H9 (cell line): ENCODE results near the gene HIPK2. TPM values are rescaled to one million over a fixed set of nuclear protein-coding genes. Genes with fewer than 3 reads are reported as not detected.

ENCODE experiments used
- DNase-seq: peaks from one replicate; pipeline ENCODE4 v3.0.0-alpha.2; 2017
- H2AFZ ChIP-seq: one replicate; pipeline ENCODE4 v1.6.1; 2013; ENCODE audit warnings: mild to moderate bottlenecking, low read length, control low read depth, moderate library complexity
- H2AK5ac ChIP-seq: 2 replicates; pipeline ENCODE4 v1.6.1; 2013; ENCODE audit warnings: low read length, control low read depth, mixed read lengths; ENCODE audit not compliant: insufficient read length
- H2BK120ac ChIP-seq: one replicate; pipeline ENCODE4 v1.6.1; 2013; ENCODE audit warnings: low read depth, mild to moderate bottlenecking, low read length, control low read depth, inconsistent platforms; ENCODE audit not compliant: poor library complexity, severe bottlenecking
- H2BK12ac ChIP-seq: 2 replicates; pipeline ENCODE4 v1.6.1; 2013; ENCODE audit warnings: low read length, control low read depth, mixed read lengths, low read depth; ENCODE audit not compliant: insufficient read length
- H2BK15ac ChIP-seq: 2 replicates; pipeline ENCODE4 v1.6.1; 2013; ENCODE audit warnings: low read depth, low read length, control low read depth
- H2BK20ac ChIP-seq: one replicate; pipeline ENCODE4 v1.6.1; 2013; ENCODE audit warnings: low read depth, mild to moderate bottlenecking, low read length, control low read depth, inconsistent platforms; ENCODE audit not compliant: poor library complexity, severe bottlenecking
- H2BK5ac ChIP-seq: 2 replicates; pipeline ENCODE4 v1.6.1; 2013; ENCODE audit warnings: low read length, control low read depth, mixed read lengths; ENCODE audit not compliant: insufficient read length
- H3K14ac ChIP-seq: 2 replicates; pipeline ENCODE4 v1.6.1; 2013; ENCODE audit warnings: low read length, control low read depth; ENCODE audit not compliant: insufficient read depth
- H3K18ac ChIP-seq: 2 replicates; pipeline ENCODE4 v1.6.1; 2013; ENCODE audit warnings: low read depth, mild to moderate bottlenecking, mixed read lengths, low read length, control low read depth; ENCODE audit not compliant: insufficient read length
- H3K23ac ChIP-seq: 2 replicates; pipeline ENCODE4 v1.6.1; 2013; ENCODE audit warnings: low read length, control low read depth, mixed read lengths, low read depth; ENCODE audit not compliant: insufficient read length
- H3K23me2 ChIP-seq: 2 replicates; pipeline ENCODE4 v1.6.1; 2013; ENCODE audit warnings: low read depth, mild to moderate bottlenecking, mixed read lengths, low read length, control low read depth; ENCODE audit not compliant: insufficient read length, poor library complexity, severe bottlenecking
- H3K27ac ChIP-seq: 2 replicates; pipeline ENCODE4 v1.5.1; 2013; ENCODE audit warnings: low read length, control low read depth, mixed read lengths, low read depth; ENCODE audit not compliant: insufficient read length
- H3K27me3 ChIP-seq: 2 replicates; pipeline ENCODE4 v1.6.1; 2013; ENCODE audit warnings: low read length, control low read depth, inconsistent platforms; ENCODE audit not compliant: insufficient read depth
- H3K4ac ChIP-seq: 2 replicates; pipeline ENCODE4 v1.6.1; 2013; ENCODE audit warnings: low read depth, mild to moderate bottlenecking, control low read depth, inconsistent platforms, low read length, moderate library complexity
- H3K4me1 ChIP-seq: 2 replicates; pipeline ENCODE4 v1.6.1; 2013; ENCODE audit warnings: low read length, control low read depth, inconsistent platforms; ENCODE audit not compliant: insufficient read depth
- H3K4me2 ChIP-seq: 2 replicates; pipeline ENCODE4 v1.6.1; 2013; ENCODE audit warnings: low read length, control low read depth, mixed read lengths; ENCODE audit not compliant: insufficient read length, insufficient read depth
- H3K56ac ChIP-seq: 2 replicates; pipeline ENCODE4 v1.6.1; 2013; ENCODE audit warnings: low read depth, mild to moderate bottlenecking, mixed read lengths, low read length, control low read depth; ENCODE audit not compliant: insufficient read length
- H3K79me1 ChIP-seq: 2 replicates; pipeline ENCODE4 v1.6.1; 2013; ENCODE audit warnings: low read depth, mild to moderate bottlenecking, moderate library complexity, low read length, control low read depth, inconsistent platforms; ENCODE audit not compliant: insufficient read depth, poor library complexity, severe bottlenecking
- H3K79me2 ChIP-seq: 2 replicates; pipeline ENCODE4 v1.6.1; 2013; ENCODE audit warnings: low read length, control low read depth, inconsistent platforms; ENCODE audit not compliant: insufficient read depth
- H3K9ac ChIP-seq: 2 replicates; pipeline ENCODE4 v1.6.1; 2013; ENCODE audit warnings: low read length, control low read depth, mixed read lengths; ENCODE audit not compliant: insufficient read length; ENCODE audit errors: extremely low read depth
- H3K9me3 ChIP-seq: one replicate; pipeline ENCODE4 v1.6.1; 2013; ENCODE audit warnings: low read depth, low read length, inconsistent platforms; ENCODE audit not compliant: control insufficient read depth
- H3T11ph ChIP-seq: one replicate; pipeline ENCODE4 v1.6.1; 2013; ENCODE audit warnings: mild to moderate bottlenecking, low read length, control low read depth, inconsistent platforms
- H4K20me1 ChIP-seq: one replicate; pipeline ENCODE4 v1.6.1; 2013; ENCODE audit not compliant: control insufficient read depth, insufficient read length, insufficient read depth
- H4K5ac ChIP-seq: 2 replicates; pipeline ENCODE4 v1.6.1; 2013; ENCODE audit warnings: low read depth, mild to moderate bottlenecking, mixed read lengths, low read length, control low read depth; ENCODE audit not compliant: insufficient read length
- H4K8ac ChIP-seq: replicated peaks from 2 replicates; pipeline ENCODE4 v1.6.1; 2013; ENCODE audit warnings: low read length, control low read depth, mixed read lengths, low read depth; ENCODE audit not compliant: insufficient read length
- H4K91ac ChIP-seq: 2 replicates; pipeline ENCODE4 v1.6.1; 2013; ENCODE audit warnings: low read depth, mild to moderate bottlenecking, moderate library complexity, mixed read lengths, low read length, control low read depth; ENCODE audit not compliant: insufficient read length
- H3K27ac Mint-ChIP-seq, 3 experiments: 2 replicates in 2 of 3; 3 replicates in 1 of 3; pipeline ENCODE4 v1.8.0; 2020 to 2021; ENCODE audit warnings: mixed read lengths in 3 of 3, mild to moderate bottlenecking in 1 of 3, moderate library complexity in 1 of 3
- H3K27me3 Mint-ChIP-seq: 2 replicates; pipeline ENCODE4 v1.8.0; 2021; ENCODE audit warnings: low read depth, mild to moderate bottlenecking, moderate library complexity, mixed read lengths
- H3K36me3 Mint-ChIP-seq, 3 experiments: 2 replicates in 2 of 3; 3 replicates in 1 of 3; pipeline ENCODE4 v1.8.0; 2020 to 2021; ENCODE audit warnings: low read depth in 3 of 3, mixed read lengths in 3 of 3; ENCODE audit not compliant: insufficient read depth in 1 of 3
- H3K4me1 Mint-ChIP-seq, 2 experiments: 2 replicates each; pipeline ENCODE4 v1.8.0; 2020; ENCODE audit warnings: mixed read lengths in 2 of 2
- H3K4me3 Mint-ChIP-seq, 2 experiments: 2 replicates in 1 of 2; 3 replicates in 1 of 2; pipeline ENCODE4 v1.8.0; 2020 to 2021; ENCODE audit warnings: mild to moderate bottlenecking in 2 of 2, mixed read lengths in 2 of 2, moderate library complexity in 1 of 2
- H3K9me3 Mint-ChIP-seq, 2 experiments: 2 replicates in 1 of 2; 3 replicates in 1 of 2; pipeline ENCODE4 v1.8.0; 2020; ENCODE audit warnings: mild to moderate bottlenecking in 2 of 2, mixed read lengths in 2 of 2, moderate library complexity in 1 of 2
- CTCF ChIP-seq: fragments of 200-600 bp; sonication (generic); conservative IDR thresholded peaks from 3 replicates; pipeline ENCODE4 v1.8.0; 2021; ENCODE audit warnings: antibody characterized with exemption, mild to moderate bottlenecking
- WGBS: extraction: QIAGEN DNeasy Blood & Tissue Kit; methylation state at CpG from one replicate; pipeline ENCODE4 v1.1.7; 2013; ENCODE audit warnings: missing lambda C conversion rate, low lambda C conversion rate, mixed read lengths; ENCODE audit not compliant: insufficient read length; ENCODE audit errors: extremely low coverage; 5-methylcytosine and 5-hydroxymethylcytosine counted together
- total RNA-seq: library from RNA; stranded (reverse); gene quantifications from 2 replicates; pipeline ENCODE4 v1.2.1, GENCODE V29; 2021

The HIPK2 gene
- total RNA-seq, 1 experiment from 2014 or later, result 21.9 TPM

DNA sequence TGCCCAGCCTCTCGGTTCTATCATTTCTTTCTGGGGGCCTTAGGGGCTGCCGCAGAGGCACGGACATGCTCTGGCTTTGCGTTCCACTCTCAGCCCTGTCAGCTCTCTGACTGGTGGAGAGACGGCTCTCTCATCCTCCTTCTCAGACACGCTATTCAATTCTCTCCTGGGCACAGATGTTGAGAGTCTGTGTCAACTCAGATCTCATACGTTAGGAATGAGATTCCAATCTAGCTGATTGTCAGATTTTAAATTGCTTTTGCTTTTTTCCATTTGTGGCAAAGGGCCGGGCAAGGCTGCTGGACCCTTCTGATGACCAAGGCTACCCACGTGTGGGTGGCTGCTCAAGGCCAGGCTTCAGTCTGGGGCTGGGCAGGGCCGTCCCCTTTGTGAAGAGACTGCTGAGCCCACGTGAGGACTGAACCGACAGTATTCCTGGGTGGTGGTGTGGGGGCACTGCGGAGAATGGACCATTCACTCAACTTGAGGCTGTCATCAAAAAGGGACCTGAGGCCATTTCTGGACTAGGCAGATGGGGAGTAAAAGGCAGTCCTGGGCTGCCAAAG, 182.8 kb downstream of the HIPK2 start:
- no peak overlapping the region for H2BK20ac ChIP-seq
- no peak overlapping the region for H2BK120ac ChIP-seq
- H2BK12ac ChIP-seq, result no peak overlapping the region
- no peaks in the 10 kb centered on the region for H3K23me2 ChIP-seq
- H3K23ac ChIP-seq, result no peak overlapping the region
- no CpG with 5 or more reads among the region's 13 CpGs for WGBS
- no peak overlapping the region for H3T11ph ChIP-seq
- no peak overlapping the region for H2AFZ ChIP-seq
- Mint-ChIP-seq H3K27me3 (no peaks in the 10 kb centered on the region), H3K36me3 (peaks cover 0 to 21% (median 10%) of the 10 kb centered on the region in 3 experiments; a peak in 5 of 7 replicates), H3K4me3 (no peak overlapping the region), H3K4me1 (no peaks in the 10 kb centered on the region), H3K9me3 (no peaks in the 10 kb centered on the region), H3K27ac (peak overlapping the region in 1 of 3 experiments; percentile 25; a peak in 1 of 7 replicates)
- no peak overlapping the region for H3K18ac ChIP-seq
- no peaks in the 10 kb centered on the region for H3K79me1 ChIP-seq
- H3K27ac ChIP-seq, result no peak overlapping the region
- H4K8ac ChIP-seq, result no peak overlapping the region
- no peak for TF ChIP-seq CTCF
- H4K91ac ChIP-seq, result no peak overlapping the region
- no peaks in the 10 kb centered on the region for H3K4me1 ChIP-seq
- no peak overlapping the region for H4K5ac ChIP-seq
- no peak overlapping the region for H3K56ac ChIP-seq
- H3K79me2 ChIP-seq, result no peaks in the 10 kb centered on the region
- no peak overlapping the region for H2BK5ac ChIP-seq
- no peak overlapping the region for H3K9ac ChIP-seq
- H3K4ac ChIP-seq, result no peak overlapping the region
- H3K14ac ChIP-seq, result no peak overlapping the region
- DNase-seq, result no peak
- H3K27me3 ChIP-seq, result no peaks in the 10 kb centered on the region
- H2AK5ac ChIP-seq, result no peak overlapping the region
- no peaks in the 10 kb centered on the region for H3K9me3 ChIP-seq
- H3K4me2 ChIP-seq, result no peak overlapping the region
- no peaks in the 10 kb centered on the region for H4K20me1 ChIP-seq
- H2BK15ac ChIP-seq, result no peak overlapping the region
